SK-N-SH treated with all-trans-retinoic acid at 6 μM for 48 hours (cell line): ENCODE data around the gene SELENOW.

ENCODE experiments used
- ATAC-seq: fragments of 200-7000 bp; cut with Tn5 transposase; 3 replicates; pipeline ENCODE4 v1.9.1; 2020; ENCODE audit warnings: mild to moderate bottlenecking, moderate library complexity
- ARNTL ChIP-seq: fragments of 450-650 bp; formaldehyde crosslinking; IDR thresholded peaks from 2 replicates; pipeline ENCODE4 v1.5.0; 2020; ENCODE audit warnings: low read depth, mild to moderate bottlenecking, moderate library complexity, borderline replicate concordance
- BACH2 ChIP-seq: fragments of 250-450 bp; sonication (Bioruptor Pico); IDR thresholded peaks from 2 replicates; pipeline ENCODE4 v1.9.0; 2021; ENCODE audit warnings: mild to moderate bottlenecking, borderline replicate concordance
- CSDC2 ChIP-seq: fragments of 250-450 bp; sonication (Bioruptor Pico); IDR thresholded peaks from 2 replicates; pipeline ENCODE4 v1.5.0; 2020; ENCODE audit warnings: mild to moderate bottlenecking, moderate library complexity
- GLIS3 ChIP-seq: fragments of 250-450 bp; sonication (Bioruptor Pico); IDR thresholded peaks from 2 replicates; pipeline ENCODE4 v1.5.0; 2020; ENCODE audit warnings: mild to moderate bottlenecking, moderate library complexity
- ISL1 ChIP-seq: fragments of 250-450 bp; sonication (Bioruptor Pico); IDR thresholded peaks from 2 replicates; pipeline ENCODE4 v2.1.2; 2022; ENCODE audit warnings: mild to moderate bottlenecking, moderate library complexity
- OSR1 ChIP-seq: fragments of 250-450 bp; sonication (Bioruptor Pico); IDR thresholded peaks from 2 replicates; pipeline ENCODE4 v1.8.0; 2022; ENCODE audit warnings: moderate library complexity, mild to moderate bottlenecking, inconsistent platforms
- PPARA ChIP-seq: fragments of 250-450 bp; sonication (Bioruptor Pico); IDR thresholded peaks from 2 replicates; pipeline ENCODE4 v1.5.0; 2020; ENCODE audit warnings: mild to moderate bottlenecking, borderline replicate concordance
- RARB ChIP-seq: fragments of 250-450 bp; sonication (Bioruptor Pico); IDR thresholded peaks from 2 replicates; pipeline ENCODE4 v1.8.0; 2021; ENCODE audit warnings: mild to moderate bottlenecking, moderate library complexity
- SNAI2 ChIP-seq: fragments of 250-450 bp; sonication (Bioruptor Pico); IDR thresholded peaks from 2 replicates; pipeline ENCODE4 v1.5.0; 2020; ENCODE audit warnings: mild to moderate bottlenecking, moderate library complexity
- TCF4 ChIP-seq: fragments of 250-450 bp; sonication (Bioruptor Pico); IDR thresholded peaks from 2 replicates; pipeline ENCODE4 v1.8.0; 2021; ENCODE audit warnings: mild to moderate bottlenecking, moderate library complexity, borderline replicate concordance
- TOX ChIP-seq: fragments of 250-450 bp; sonication (Bioruptor Pico); IDR thresholded peaks from 2 replicates; pipeline ENCODE4 v1.8.0; 2021; ENCODE audit warnings: mild to moderate bottlenecking, moderate library complexity, borderline replicate concordance
- ZC3H10 ChIP-seq: fragments of 250-450 bp; sonication (Bioruptor Pico); IDR thresholded peaks from 2 replicates; pipeline ENCODE4 v1.5.1; 2021; ENCODE audit warnings: mild to moderate bottlenecking, moderate library complexity
- ZFP3 ChIP-seq: fragments of 250-450 bp; sonication (Bioruptor Pico); IDR thresholded peaks from 2 replicates; pipeline ENCODE4 v1.5.0; 2020; ENCODE audit warnings: mild to moderate bottlenecking, moderate library complexity
- ZFP30 ChIP-seq: fragments of 450-650 bp; formaldehyde crosslinking; IDR thresholded peaks from 2 replicates; pipeline ENCODE4 v1.5.0; 2022; ENCODE audit warnings: mild to moderate bottlenecking, moderate library complexity
- ZNF565 ChIP-seq: fragments of 450-650 bp; formaldehyde crosslinking; conservative IDR thresholded peaks from 2 replicates; pipeline ENCODE4 v1.5.0; 2020; ENCODE audit warnings: low read depth, mild to moderate bottlenecking, moderate library complexity
- ZNF70 ChIP-seq: fragments of 450-650 bp; formaldehyde crosslinking; IDR thresholded peaks from 2 replicates; pipeline ENCODE4 v1.5.0; 2020; ENCODE audit warnings: mild to moderate bottlenecking, moderate library complexity
- ZNF8 ChIP-seq: fragments of 450-650 bp; formaldehyde crosslinking; IDR thresholded peaks from 2 replicates; pipeline ENCODE4 v1.5.0; 2020; ENCODE audit warnings: mild to moderate bottlenecking, moderate library complexity
- TF ChIP-seq, protein P1 (sequence below): fragments of 250-450 bp; sonication (Bioruptor Pico); IDR thresholded peaks from 2 replicates; pipeline ENCODE4 v1.5.1; 2021; ENCODE audit warnings: mild to moderate bottlenecking, moderate library complexity
- TF ChIP-seq, protein P2 (sequence below): fragments of 250-450 bp; sonication (Bioruptor Pico); IDR thresholded peaks from 2 replicates; pipeline ENCODE4 v1.5.1; 2020; ENCODE audit warnings: low read depth, mild to moderate bottlenecking, moderate library complexity
- TF ChIP-seq, protein P3 (sequence below): fragments of 250-450 bp; sonication (Bioruptor Pico); IDR thresholded peaks from 2 replicates; pipeline ENCODE4 v1.8.0; 2021; ENCODE audit warnings: low read depth, mild to moderate bottlenecking, moderate library complexity, borderline replicate concordance
- TF ChIP-seq, protein P4 (sequence below): fragments of 250-450 bp; sonication (Bioruptor Pico); IDR thresholded peaks from 2 replicates; pipeline ENCODE4 v1.8.0; 2020; ENCODE audit warnings: mild to moderate bottlenecking, moderate library complexity, borderline replicate concordance

SELENOW gene

DNA sequence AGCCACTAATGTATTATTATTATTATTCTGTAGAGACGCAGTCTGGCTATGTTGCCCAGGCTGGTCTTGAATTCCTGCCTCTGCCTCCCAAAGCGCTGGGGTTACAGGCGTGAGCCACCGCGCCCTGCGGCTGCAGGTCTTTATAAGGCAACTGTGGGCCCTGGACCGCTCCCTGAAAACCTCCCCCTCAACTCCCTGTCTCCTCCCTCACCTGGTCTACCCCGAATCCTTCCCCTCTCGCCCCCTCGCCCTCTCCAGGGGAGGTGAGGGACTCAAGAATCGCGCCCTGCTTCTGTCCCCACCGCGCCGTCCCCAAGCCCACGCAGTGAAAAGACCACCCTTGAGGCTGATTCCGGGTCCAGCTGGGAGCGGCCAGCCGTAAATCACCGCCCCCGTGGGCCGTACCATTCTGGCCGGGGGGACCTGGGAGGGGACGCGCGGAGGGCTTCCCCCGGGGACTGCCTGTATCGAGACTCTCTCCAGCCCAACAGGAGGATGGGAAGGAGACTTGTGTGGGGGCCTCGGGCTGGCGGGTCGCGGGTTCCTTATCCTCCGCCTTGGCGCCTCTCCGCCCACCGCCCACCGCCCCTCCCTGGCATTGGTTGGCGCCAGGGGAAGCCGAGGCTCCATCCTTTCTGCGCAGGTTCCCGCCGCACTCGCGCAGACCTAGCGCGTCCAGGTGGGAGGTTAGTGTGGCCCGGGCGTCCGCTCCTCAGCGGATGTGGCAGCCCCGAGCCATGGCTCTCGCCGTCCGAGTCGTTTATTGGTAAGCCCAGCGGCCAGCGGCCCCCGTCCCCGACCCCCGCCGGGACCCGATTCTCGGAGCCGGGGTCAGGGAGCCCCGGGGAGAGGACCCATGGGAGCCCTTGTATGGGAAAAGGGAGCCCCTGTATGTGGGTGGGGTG lies at the start of gene SELENOW:
TSS of gene SELENOW (plus strand) at position 655 of the 905 bp plus-strand sequence. CDS start at position 738, 83 bp downstream.
- no peak for TF ChIP-seq ZFP30 (CRISPR knock-in tag)
- TF ChIP-seq PPARA: no peak
- no peak for TF ChIP-seq ZC3H10
- TF ChIP-seq, protein P1, sequence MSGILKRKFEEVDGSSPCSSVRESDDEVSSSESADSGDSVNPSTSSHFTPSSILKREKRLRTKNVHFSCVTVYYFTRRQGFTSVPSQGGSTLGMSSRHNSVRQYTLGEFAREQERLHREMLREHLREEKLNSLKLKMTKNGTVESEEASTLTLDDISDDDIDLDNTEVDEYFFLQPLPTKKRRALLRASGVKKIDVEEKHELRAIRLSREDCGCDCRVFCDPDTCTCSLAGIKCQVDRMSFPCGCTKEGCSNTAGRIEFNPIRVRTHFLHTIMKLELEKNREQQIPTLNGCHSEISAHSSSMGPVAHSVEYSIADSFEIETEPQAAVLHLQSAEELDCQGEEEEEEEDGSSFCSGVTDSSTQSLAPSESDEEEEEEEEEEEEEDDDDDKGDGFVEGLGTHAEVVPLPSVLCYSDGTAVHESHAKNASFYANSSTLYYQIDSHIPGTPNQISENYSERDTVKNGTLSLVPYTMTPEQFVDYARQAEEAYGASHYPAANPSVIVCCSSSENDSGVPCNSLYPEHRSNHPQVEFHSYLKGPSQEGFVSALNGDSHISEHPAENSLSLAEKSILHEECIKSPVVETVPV (CRISPR knock-in tag): no peak
- TF ChIP-seq BACH2: no peak
- TF ChIP-seq ZNF565 (CRISPR knock-in tag): no peak
- TF ChIP-seq, protein P2, sequence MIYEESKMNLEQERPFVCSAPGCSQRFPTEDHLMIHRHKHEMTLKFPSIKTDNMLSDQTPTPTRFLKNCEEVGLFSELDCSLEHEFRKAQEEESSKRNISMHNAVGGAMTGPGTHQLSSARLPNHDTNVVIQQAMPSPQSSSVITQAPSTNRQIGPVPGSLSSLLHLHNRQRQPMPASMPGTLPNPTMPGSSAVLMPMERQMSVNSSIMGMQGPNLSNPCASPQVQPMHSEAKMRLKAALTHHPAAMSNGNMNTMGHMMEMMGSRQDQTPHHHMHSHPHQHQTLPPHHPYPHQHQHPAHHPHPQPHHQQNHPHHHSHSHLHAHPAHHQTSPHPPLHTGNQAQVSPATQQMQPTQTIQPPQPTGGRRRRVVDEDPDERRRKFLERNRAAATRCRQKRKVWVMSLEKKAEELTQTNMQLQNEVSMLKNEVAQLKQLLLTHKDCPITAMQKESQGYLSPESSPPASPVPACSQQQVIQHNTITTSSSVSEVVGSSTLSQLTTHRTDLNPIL (CRISPR knock-in tag): no peak
- no peak for TF ChIP-seq ZFP3 (CRISPR knock-in tag)
- no peak for TF ChIP-seq ISL1 (CRISPR knock-in tag)
- TF ChIP-seq ARNTL (CRISPR knock-in tag): no peak
- TF ChIP-seq TCF4 (CRISPR knock-in tag): no peak
- ATAC-seq: peak; percentile 96

DNA sequence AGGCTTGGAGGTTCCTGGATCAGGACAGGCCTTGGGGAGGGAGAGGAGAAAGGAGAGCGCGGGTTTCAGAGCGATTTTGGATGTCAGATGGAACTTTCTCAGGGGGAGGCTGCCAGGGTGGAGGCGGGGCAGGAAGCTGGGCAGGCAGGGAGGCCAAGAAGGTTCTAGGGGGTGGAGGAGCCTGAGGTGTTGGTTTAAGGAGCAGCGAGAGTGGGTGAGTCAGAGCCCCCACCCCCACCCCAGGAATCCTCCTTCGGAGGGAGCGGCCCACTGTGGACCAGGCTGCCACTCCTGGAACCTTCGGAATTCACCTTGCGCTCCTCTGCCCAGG lies 49.1 kb upstream of the SELENOW start:
- no peak for TF ChIP-seq ARNTL (CRISPR knock-in tag)
- TF ChIP-seq ZC3H10: no peak
- no peak for TF ChIP-seq TCF4 (CRISPR knock-in tag)
- TF ChIP-seq ISL1 (CRISPR knock-in tag): no peak
- no peak for TF ChIP-seq BACH2
- TF ChIP-seq RARB: no peak
- TF ChIP-seq TOX (CRISPR knock-in tag): no peak
- TF ChIP-seq ZNF70 (CRISPR knock-in tag): no peak
- peak; percentile 86 for ATAC-seq

DNA sequence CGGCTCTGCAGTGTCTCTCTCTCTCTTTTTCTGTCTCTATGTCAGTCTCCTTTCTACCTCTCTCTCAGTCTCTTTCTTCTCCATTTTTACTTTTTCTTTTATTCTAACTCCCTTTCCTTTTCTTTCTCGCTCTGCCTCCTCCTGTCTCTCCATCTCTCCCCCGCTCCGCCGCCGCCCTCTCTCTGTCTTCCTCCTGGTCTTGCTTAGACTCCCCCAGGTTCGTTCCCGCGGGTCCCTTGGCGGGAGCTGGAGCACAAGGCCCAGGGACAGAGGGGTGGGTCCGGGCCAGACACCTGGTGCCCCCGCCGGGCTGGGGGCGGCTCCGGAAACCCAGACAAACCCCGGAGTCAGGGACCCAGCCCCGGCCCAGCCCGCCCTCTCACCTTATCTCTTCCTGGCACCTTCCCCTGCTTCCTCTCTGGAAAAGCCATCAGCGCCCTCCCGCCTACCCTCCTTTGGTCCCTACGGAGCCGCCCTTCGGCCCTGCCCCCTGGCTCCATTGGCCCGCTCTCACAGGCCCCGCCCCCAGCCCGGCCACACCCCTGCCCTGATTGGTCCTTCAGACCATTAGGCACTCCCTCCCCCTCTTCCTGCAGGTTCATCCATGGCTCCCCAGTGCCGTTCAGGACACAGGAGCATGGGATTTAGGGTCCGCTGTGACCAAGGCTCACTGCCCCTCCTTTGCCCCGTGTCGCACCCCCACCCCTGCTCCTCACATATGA lies 48.5 kb upstream of the SELENOW start:
- peak; percentile 65 for ATAC-seq
- no peak for TF ChIP-seq SNAI2 (CRISPR knock-in tag)
- TF ChIP-seq, protein P3, sequence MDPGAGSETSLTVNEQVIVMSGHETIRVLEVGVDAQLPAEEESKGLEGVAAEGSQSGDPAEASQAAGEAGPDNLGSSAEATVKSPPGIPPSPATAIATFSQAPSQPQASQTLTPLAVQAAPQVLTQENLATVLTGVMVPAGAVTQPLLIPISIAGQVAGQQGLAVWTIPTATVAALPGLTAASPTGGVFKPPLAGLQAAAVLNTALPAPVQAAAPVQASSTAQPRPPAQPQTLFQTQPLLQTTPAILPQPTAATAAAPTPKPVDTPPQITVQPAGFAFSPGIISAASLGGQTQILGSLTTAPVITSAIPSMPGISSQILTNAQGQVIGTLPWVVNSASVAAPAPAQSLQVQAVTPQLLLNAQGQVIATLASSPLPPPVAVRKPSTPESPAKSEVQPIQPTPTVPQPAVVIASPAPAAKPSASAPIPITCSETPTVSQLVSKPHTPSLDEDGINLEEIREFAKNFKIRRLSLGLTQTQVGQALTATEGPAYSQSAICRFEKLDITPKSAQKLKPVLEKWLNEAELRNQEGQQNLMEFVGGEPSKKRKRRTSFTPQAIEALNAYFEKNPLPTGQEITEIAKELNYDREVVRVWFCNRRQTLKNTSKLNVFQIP (CRISPR knock-in tag): no peak

DNA sequence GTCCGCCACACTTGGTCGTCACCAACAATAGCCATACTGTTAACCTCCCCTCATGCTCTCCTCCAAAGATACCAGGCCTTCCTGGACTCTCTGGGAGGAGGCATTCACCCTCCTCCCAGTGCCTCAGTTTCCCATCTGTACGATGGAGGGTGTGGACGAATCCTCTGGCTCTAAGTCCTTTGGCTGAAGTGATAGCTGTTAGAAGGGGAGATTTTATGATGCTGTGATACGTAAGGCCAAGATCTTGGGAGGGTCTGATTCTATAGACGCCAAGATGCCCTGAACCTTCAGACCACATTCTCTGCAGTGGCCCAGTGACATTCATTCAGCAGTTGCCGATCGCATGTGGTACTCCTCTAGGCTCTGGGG lies 48.0 kb upstream of the SELENOW start:
- ATAC-seq: no peak
- no peak for TF ChIP-seq OSR1 (CRISPR knock-in tag)
- TF ChIP-seq GLIS3: no peak
- TF ChIP-seq ARNTL (CRISPR knock-in tag): no peak
- no peak for TF ChIP-seq RARB
- TF ChIP-seq, protein P4, sequence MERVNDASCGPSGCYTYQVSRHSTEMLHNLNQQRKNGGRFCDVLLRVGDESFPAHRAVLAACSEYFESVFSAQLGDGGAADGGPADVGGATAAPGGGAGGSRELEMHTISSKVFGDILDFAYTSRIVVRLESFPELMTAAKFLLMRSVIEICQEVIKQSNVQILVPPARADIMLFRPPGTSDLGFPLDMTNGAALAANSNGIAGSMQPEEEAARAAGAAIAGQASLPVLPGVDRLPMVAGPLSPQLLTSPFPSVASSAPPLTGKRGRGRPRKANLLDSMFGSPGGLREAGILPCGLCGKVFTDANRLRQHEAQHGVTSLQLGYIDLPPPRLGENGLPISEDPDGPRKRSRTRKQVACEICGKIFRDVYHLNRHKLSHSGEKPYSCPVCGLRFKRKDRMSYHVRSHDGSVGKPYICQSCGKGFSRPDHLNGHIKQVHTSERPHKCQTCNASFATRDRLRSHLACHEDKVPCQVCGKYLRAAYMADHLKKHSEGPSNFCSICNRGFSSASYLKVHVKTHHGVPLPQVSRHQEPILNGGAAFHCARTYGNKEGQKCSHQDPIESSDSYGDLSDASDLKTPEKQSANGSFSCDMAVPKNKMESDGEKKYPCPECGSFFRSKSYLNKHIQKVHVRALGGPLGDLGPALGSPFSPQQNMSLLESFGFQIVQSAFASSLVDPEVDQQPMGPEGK (CRISPR knock-in tag): no peak
- no peak for TF ChIP-seq BACH2
- TF ChIP-seq SNAI2 (CRISPR knock-in tag): no peak
- no peak for TF ChIP-seq ZNF8 (CRISPR knock-in tag)
- TF ChIP-seq, protein P3 (CRISPR knock-in tag): no peak
- TF ChIP-seq TOX (CRISPR knock-in tag): no peak
- no peak for TF ChIP-seq CSDC2 (CRISPR knock-in tag)
- TF ChIP-seq ZNF70 (CRISPR knock-in tag): no peak
- no peak for TF ChIP-seq ZNF565 (CRISPR knock-in tag)
- TF ChIP-seq ZFP30 (CRISPR knock-in tag): no peak
- TF ChIP-seq ISL1 (CRISPR knock-in tag): no peak
- TF ChIP-seq, protein P2 (CRISPR knock-in tag): no peak
- TF ChIP-seq TCF4 (CRISPR knock-in tag): no peak
